GM18508 (cell line): ENCODE data around the gene GRAMD1B.

Experiments used
- ATAC-seq: cut with Tn5 transposase; IDR thresholded peaks from one replicate; pipeline ENCODE4 v1.9.1; 2021; ENCODE audit warnings: moderate number of reproducible peaks; ENCODE audit not compliant: insufficient read depth, unreplicated experiment

Gene GRAMD1B

GRCh38 chr11:123408619-123409455 lies 21.2 kb upstream of the GRAMD1B start:
- ATAC-seq, result no peak

- ATAC-seq, result no peak
These were observed 20.4 kb upstream of the GRAMD1B start for GRCh38 chr11:123409456-123410217.

- ATAC-seq, result no peak
These were observed 19.9 kb upstream of the GRAMD1B start for GRCh38 chr11:123410218-123410549.

- ATAC-seq, result no peak
These were observed 16.4 kb upstream of the GRAMD1B start for GRCh38 chr11:123413636-123414035.

- no peak for ATAC-seq
These were observed 13.5 kb upstream of the GRAMD1B start for GRCh38 chr11:123416566-123416965.

- ATAC-seq, result no peak
These were observed 11.5 kb upstream of the GRAMD1B start for GRCh38 chr11:123418351-123419114.

GRCh38 chr11:123419731-123420452 lies 10.2 kb upstream of the GRAMD1B start:
- ATAC-seq, result no peak

- no peak for ATAC-seq
These were observed 8.5 kb upstream of the GRAMD1B start for GRCh38 chr11:123421589-123421988.

- ATAC-seq, result no peak
These were observed 4.7 kb upstream of the GRAMD1B start for GRCh38 chr11:123425367-123425766.

GRCh38 chr11:123426789-123427188 lies 3.3 kb upstream of the GRAMD1B start:
- ATAC-seq, result no peak

GRCh38 chr11:123427405-123427804 lies 2.7 kb upstream of the GRAMD1B start:
- no peak for ATAC-seq

- ATAC-seq, result no peak
These were observed 1.9 kb upstream of the GRAMD1B start for GRCh38 chr11:123428116-123428715.

GRCh38 chr11:123429336-123429735 lies 733 bp upstream of the GRAMD1B start:
- no peak for ATAC-seq

GRCh38 chr11:123430721-123431497 lies 840 bp downstream of the GRAMD1B start:
- no peak for ATAC-seq

GRCh38 chr11:123431619-123432018 lies 1.6 kb downstream of the GRAMD1B start:
- no peak for ATAC-seq

- ATAC-seq, result no peak
These were observed 4.2 kb downstream of the GRAMD1B start for GRCh38 chr11:123434262-123434661.

GRCh38 chr11:123434911-123435310 lies 4.8 kb downstream of the GRAMD1B start:
- no peak for ATAC-seq

GRCh38 chr11:123437236-123437979 lies 7.3 kb downstream of the GRAMD1B start:
- ATAC-seq, result no peak
